ENCODE measurements around the gene MARVELD1.

DNA sequence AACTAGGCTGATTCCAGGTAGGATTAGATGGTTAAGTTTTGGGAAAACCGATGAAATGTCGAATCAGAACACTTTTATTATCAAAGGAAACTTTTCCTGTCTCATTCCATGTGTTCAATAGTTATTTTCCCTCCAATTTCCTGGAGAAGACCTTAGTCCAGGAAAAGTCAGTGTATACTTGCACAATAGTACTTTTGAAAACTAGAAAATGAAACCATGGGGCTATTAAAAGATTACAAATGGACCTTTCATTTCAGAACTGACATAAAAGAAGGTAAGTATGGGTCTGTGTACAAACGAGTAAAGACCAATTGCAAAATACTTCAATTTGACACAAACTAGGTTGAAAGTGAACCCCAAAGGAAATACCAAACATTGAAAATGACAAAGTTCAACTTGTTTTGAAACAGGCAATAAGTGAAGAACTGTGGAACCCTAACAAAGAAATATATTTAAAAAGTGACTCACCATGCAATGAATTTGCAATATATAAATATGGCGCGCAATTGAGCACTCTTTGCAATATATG lies 28.6 kb upstream of the MARVELD1 start:
- no peak for TF ChIP-seq CTCF (IDR thresholded peaks at IDR 0.05; ENCODE audit: low read length)
- no peak for TF ChIP-seq EZH2 (optimal IDR thresholded peaks at IDR 0.05; ENCODE audit: low read depth, low read length)
- no peak for TF ChIP-seq EZH2phosphoT487 (IDR thresholded peaks at IDR 0.05; ENCODE audit: low read length)
